Left ventricle myocardium inferior (tissue), 1 donor: ENCODE data around the gene DTNB. TPM values are rescaled to one million over a fixed set of nuclear protein-coding genes. Genes with fewer than 3 reads are reported as not detected.

Experiments
- DNase-seq: peaks from one replicate; pipeline ENCODE4 v3.0.0-alpha.2; 2020
- H3K27ac ChIP-seq: fragments of 200-600 bp; replicated peaks from 2 replicates; pipeline ENCODE4 v1.8.0; 2021
- H3K27me3 ChIP-seq: fragments of 200-600 bp; 2 replicates; pipeline ENCODE4 v1.8.0; 2021; ENCODE audit warnings: low read depth
- H3K36me3 ChIP-seq: fragments of 200-600 bp; 2 replicates; pipeline ENCODE4 v1.8.0; 2021
- H3K4me1 ChIP-seq: fragments of 200-600 bp; 2 replicates; pipeline ENCODE4 v1.8.0; 2021
- H3K4me3 ChIP-seq: fragments of 200-600 bp; 2 replicates; pipeline ENCODE4 v1.8.0; 2021; ENCODE audit warnings: mild to moderate bottlenecking, moderate library complexity
- H3K9me3 ChIP-seq: fragments of 200-600 bp; replicated peaks from 2 replicates; pipeline ENCODE4 v1.8.0; 2021
- CTCF ChIP-seq: fragments of 200-600 bp; IDR thresholded peaks from 2 replicates; pipeline ENCODE4 v1.8.0; 2021; ENCODE audit warnings: antibody characterized with exemption, mild to moderate bottlenecking, borderline replicate concordance
- intact Hi-C: fragments of 100-400 bp; cut with micrococcal nuclease; formaldehyde crosslinking; loops from one replicate; pipeline ENCODE4 v1.11.0; 2022
- total RNA-seq: library from RNA; stranded (reverse); fragmentation: NEBNext Ultra II Directional; extraction: Animal tissue kit (Norgen Biotek cat#: 25700); gene quantifications from one replicate; pipeline ENCODE4 v1.2.1, GENCODE V29; 2021
- donor health status: DM: no; HTN: yes; CAD: no; lungs with severe emphysema.

Gene DTNB
- total RNA-seq, 1 donor from 2014 or later: 4.5 TPM

DNA sequence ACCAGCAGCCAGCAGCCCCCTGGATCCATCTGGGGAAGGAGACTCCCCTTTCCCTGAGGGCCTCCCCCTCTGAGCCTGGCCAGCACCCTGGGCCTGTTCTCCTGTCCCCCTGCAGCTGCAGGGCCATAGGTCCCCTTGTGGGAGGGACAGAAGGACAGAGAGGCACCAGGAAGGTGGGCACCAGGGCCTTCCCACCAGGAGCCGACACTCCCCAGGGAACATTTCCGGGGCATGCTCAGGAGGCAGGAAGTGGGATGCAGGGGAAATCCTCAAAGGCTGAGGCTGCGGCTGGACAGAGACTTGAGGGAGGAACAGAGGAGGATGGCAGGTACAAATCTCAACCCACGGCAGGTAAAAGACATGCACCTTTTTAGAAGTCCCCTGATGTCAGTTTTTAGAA, 317.3 kb downstream of the DTNB start:
- H3K27me3 ChIP-seq: peaks cover 16% of the 10 kb centered on the region
- H3K9me3 ChIP-seq: no peaks in the 10 kb centered on the region
- H3K4me1 ChIP-seq: no peaks in the 10 kb centered on the region
- H3K4me3 ChIP-seq: no peak overlapping the region
- no peak overlapping the region for H3K27ac ChIP-seq
- DNase-seq: no peak
- TF ChIP-seq CTCF: no peak
- intact Hi-C loops: no loop called here
- H3K36me3 ChIP-seq: no peaks in the 10 kb centered on the region

DNA sequence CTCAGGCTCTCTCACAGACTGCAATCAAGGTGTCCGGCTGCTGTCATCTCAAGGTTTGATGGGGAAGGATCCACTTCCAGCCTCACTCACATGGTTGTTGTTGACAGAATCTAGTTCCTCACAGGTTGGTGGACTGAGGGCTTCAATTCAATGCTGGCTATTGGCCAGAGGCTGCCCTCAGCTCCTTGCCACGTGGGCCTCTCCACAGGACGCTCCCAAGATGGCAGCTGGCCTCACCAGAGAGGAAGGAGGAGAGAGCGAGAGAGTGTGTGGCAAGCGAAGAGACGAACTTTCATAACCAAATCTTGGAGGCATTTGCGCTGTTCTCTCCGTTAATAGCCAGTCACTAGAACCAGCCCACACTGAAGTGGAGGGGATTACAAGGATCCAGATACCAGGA, 318.1 kb downstream of the DTNB start:
- DNase-seq: no peak
- Histone ChIP-seq H3K9me3 (no peaks in the 10 kb centered on the region), H3K36me3 (no peaks in the 10 kb centered on the region), H3K27ac (no peak overlapping the region), H3K4me1 (no peaks in the 10 kb centered on the region), H3K27me3 (peaks cover 16% of the 10 kb centered on the region), H3K4me3 (no peak overlapping the region)
- intact Hi-C loops: no loop called here
- no peak for TF ChIP-seq CTCF

- H3K27ac ChIP-seq: no peak overlapping the region
- H3K36me3 ChIP-seq: no peaks in the 10 kb centered on the region
- no peak overlapping the region for H3K4me3 ChIP-seq
- intact Hi-C loops: no loop called here
- no peak for TF ChIP-seq CTCF
- peaks cover 16% of the 10 kb centered on the region for H3K27me3 ChIP-seq
- no peaks in the 10 kb centered on the region for H3K9me3 ChIP-seq
- H3K4me1 ChIP-seq: no peaks in the 10 kb centered on the region
- no peak for DNase-seq
Measured at GRCh38 chr2:25354116-25354515, 319.3 kb downstream of the DTNB start.

- no peak for DNase-seq
- H3K4me1 ChIP-seq: no peaks in the 10 kb centered on the region
- no peak overlapping the region for H3K27ac ChIP-seq
- no peak for TF ChIP-seq CTCF
- no peaks in the 10 kb centered on the region for H3K9me3 ChIP-seq
- no peak overlapping the region for H3K4me3 ChIP-seq
- no peaks in the 10 kb centered on the region for H3K36me3 ChIP-seq
- intact Hi-C loops: no loop called here
- H3K27me3 ChIP-seq: peaks cover 5% of the 10 kb centered on the region
Measured at GRCh38 chr2:25349397-25349796, 324.0 kb downstream of the DTNB start.

- DNase-seq: no peak
- intact Hi-C loops: no loop called here
- Histone ChIP-seq H3K4me1 (peaks cover 2% of the 10 kb centered on the region), H3K27ac (no peak overlapping the region), H3K27me3 (no peaks in the 10 kb centered on the region), H3K4me3 (no peak overlapping the region), H3K36me3 (no peaks in the 10 kb centered on the region), H3K9me3 (no peaks in the 10 kb centered on the region)
- no peak for TF ChIP-seq CTCF
Measured at GRCh38 chr2:25347846-25348245, 325.5 kb downstream of the DTNB start.
